GM12892 (cell line): ENCODE data around the gene DPYSL3.

ENCODE experiments used
- DNase-seq: peaks from one replicate; pipeline ENCODE4 v3.0.0; 2011; ENCODE audit not compliant: insufficient read length
- FAIRE-seq: peaks from 2 replicates; lab custom pipeline; 2011; peaks lifted over from hg19 to GRCh38; lab: Jason Lieb, UNC
- POLR2A ChIP-seq: IDR thresholded peaks from 2 replicates; pipeline ENCODE4 v1.6.1; 2011; ENCODE audit warnings: low read depth, low read length, control low read depth
- POLR2AphosphoS5 ChIP-seq: IDR thresholded peaks from 2 replicates; pipeline ENCODE4 v1.6.1; 2011; ENCODE audit warnings: low read depth, low read length, control low read depth
- TAF1 ChIP-seq: IDR thresholded peaks from 2 replicates; pipeline ENCODE4 v1.6.1; 2011; ENCODE audit warnings: low read depth, mild to moderate bottlenecking, control low read depth, low read length, borderline replicate concordance

Gene DPYSL3

GRCh38 chr5:147427521-147428401 is 82.1 kb downstream of the DPYSL3 start:
- DNase-seq (no peak), FAIRE-seq (no peak)
- TF ChIP-seq POLR2A: no peak
- no peak for TF ChIP-seq TAF1
- no peak for TF ChIP-seq POLR2AphosphoS5

GRCh38 chr5:147426640-147427327 is 83.1 kb downstream of the DPYSL3 start:
- no peak for DNase-seq
- no peak for FAIRE-seq
- no peak for TF ChIP-seq POLR2AphosphoS5

- no peak for TF ChIP-seq POLR2A
- TF ChIP-seq TAF1: no peak
- TF ChIP-seq POLR2AphosphoS5: no peak
- no peak for DNase-seq
- FAIRE-seq: no peak
Measured at GRCh38 chr5:147418613-147419012, 91.3 kb downstream of the DPYSL3 start.

- TF ChIP-seq POLR2AphosphoS5: no peak
- TF ChIP-seq TAF1: no peak
- no peak for TF ChIP-seq POLR2A
- DNase-seq (no peak), FAIRE-seq (no peak)
Measured at GRCh38 chr5:147417135-147417813, 92.6 kb downstream of the DPYSL3 start.

- DNase-seq: no peak
- no peak for FAIRE-seq
- TF ChIP-seq POLR2A: no peak
- TF ChIP-seq TAF1: no peak
- no peak for TF ChIP-seq POLR2AphosphoS5
Measured at GRCh38 chr5:147415651-147416050, 94.2 kb downstream of the DPYSL3 start.

GRCh38 chr5:147413266-147413665 is 96.6 kb downstream of the DPYSL3 start:
- FAIRE-seq (no peak), DNase-seq (no peak)
- no peak for TF ChIP-seq TAF1
- TF ChIP-seq POLR2A: no peak
- TF ChIP-seq POLR2AphosphoS5: no peak

GRCh38 chr5:147412561-147412960 is 97.3 kb downstream of the DPYSL3 start:
- no peak for FAIRE-seq
- DNase-seq: no peak
- TF ChIP-seq POLR2A (no peak), POLR2AphosphoS5 (no peak), TAF1 (no peak)

- no peak for FAIRE-seq
- no peak for DNase-seq
- no peak for TF ChIP-seq TAF1
- TF ChIP-seq POLR2A: no peak
- no peak for TF ChIP-seq POLR2AphosphoS5
Measured at GRCh38 chr5:147411359-147412319, 98.2 kb downstream of the DPYSL3 start.

GRCh38 chr5:147410496-147411358 is 99.1 kb downstream of the DPYSL3 start:
- FAIRE-seq (no peak), DNase-seq (no peak)
- TF ChIP-seq TAF1 (no peak), POLR2A (no peak), POLR2AphosphoS5 (no peak)

- DNase-seq (no peak), FAIRE-seq (peak; percentile 17)
Measured at GRCh38 chr5:147408980-147409379, 100.9 kb downstream of the DPYSL3 start.

More at GRCh38 chr5:147408980-147409379, 100.9 kb downstream of the DPYSL3 start:
- TF ChIP-seq TAF1 (no peak), POLR2AphosphoS5 (no peak), POLR2A (no peak)
